ENCODE measurements around the gene GPRIN3.

GRCh38 chr4:89303814-89304388 is 3.7 kb downstream of the GPRIN3 start:
- no peak for TF ChIP-seq CTCF (IDR thresholded peaks at IDR 0.05; ENCODE audit: borderline replicate concordance, extremely low read depth, low read length, poor library complexity, severe bottlenecking)
- TF ChIP-seq EZH2 (IDR thresholded peaks at IDR 0.05; ENCODE audit: borderline replicate concordance, low read depth, low read length, severe bottlenecking): no peak

All from DND-41 (cell line).